Measurements from ENCODE around the gene C19orf67. TPM values are rescaled to one million over a fixed set of nuclear protein-coding genes. Genes with fewer than 3 reads are reported as not detected.

The C19orf67 gene
- total and polyA plus RNA-seq, 2 of the 13 experiments (the other 11 are each of a cell fraction or from before 2014, with no cell fraction given): 0.11 to 0.32 TPM

DNA sequence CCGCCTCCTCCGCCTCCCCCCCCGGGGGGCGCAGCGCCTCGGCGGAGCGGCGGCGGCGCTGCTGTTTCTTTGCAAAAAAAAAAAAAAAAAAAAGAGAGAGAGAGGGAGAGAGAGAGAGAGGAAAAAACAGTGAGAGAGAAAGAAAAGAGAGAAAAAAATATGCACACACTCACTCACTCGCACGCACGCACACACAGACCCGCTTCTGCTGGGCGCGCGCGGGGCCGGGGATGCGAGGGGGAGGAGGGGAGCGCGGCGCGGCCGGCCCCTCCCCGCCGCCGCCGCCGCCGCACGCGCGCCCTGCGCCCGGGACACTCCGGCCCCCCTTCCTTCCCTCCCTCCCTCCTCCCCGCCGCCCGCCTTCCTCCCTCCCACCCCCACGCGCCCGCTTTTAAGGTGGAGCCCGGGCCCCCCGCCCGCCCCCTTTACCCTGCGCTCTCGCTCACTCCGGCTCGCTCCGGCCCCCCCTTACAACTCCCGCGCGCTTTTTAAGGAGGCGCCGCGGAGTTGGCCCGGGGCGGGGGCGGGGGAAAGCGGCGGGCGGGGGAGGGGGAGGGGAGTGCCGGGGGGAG is 5.0 kb upstream of the C19orf67 start, which contains the start of gene SAMD1 (continued):
- TF ChIP-seq, protein P1, sequence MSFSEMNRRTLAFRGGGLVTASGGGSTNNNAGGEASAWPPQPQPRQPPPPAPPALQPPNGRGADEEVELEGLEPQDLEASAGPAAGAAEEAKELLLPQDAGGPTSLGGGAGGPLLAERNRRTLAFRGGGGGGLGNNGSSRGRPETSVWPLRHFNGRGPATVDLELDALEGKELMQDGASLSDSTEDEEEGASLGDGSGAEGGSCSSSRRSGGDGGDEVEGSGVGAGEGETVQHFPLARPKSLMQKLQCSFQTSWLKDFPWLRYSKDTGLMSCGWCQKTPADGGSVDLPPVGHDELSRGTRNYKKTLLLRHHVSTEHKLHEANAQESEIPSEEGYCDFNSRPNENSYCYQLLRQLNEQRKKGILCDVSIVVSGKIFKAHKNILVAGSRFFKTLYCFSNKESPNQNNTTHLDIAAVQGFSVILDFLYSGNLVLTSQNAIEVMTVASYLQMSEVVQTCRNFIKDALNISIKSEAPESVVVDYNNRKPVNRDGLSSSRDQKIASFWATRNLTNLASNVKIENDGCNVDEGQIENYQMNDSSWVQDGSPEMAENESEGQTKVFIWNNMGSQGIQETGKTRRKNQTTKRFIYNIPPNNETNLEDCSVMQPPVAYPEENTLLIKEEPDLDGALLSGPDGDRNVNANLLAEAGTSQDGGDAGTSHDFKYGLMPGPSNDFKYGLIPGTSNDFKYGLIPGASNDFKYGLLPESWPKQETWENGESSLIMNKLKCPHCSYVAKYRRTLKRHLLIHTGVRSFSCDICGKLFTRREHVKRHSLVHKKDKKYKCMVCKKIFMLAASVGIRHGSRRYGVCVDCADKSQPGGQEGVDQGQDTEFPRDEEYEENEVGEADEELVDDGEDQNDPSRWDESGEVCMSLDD (CRISPR knock-in tag; IDR thresholded peaks at IDR 0.05; ENCODE audit: borderline replicate concordance): no peak
- no peak for TF ChIP-seq YEATS2 (CRISPR knock-in tag; IDR thresholded peaks at IDR 0.05; ENCODE audit: borderline replicate concordance)
- no peak for TF ChIP-seq ZNF768 (CRISPR knock-in tag; IDR thresholded peaks at IDR 0.05)
- TF ChIP-seq ZNF781 (CRISPR knock-in tag; IDR thresholded peaks at IDR 0.05; ENCODE audit: borderline replicate concordance, not compliant biosample characterization): no peak
- no peak for TF ChIP-seq HOXD1 (CRISPR knock-in tag; IDR thresholded peaks at IDR 0.05)
- TF ChIP-seq, protein P2, sequence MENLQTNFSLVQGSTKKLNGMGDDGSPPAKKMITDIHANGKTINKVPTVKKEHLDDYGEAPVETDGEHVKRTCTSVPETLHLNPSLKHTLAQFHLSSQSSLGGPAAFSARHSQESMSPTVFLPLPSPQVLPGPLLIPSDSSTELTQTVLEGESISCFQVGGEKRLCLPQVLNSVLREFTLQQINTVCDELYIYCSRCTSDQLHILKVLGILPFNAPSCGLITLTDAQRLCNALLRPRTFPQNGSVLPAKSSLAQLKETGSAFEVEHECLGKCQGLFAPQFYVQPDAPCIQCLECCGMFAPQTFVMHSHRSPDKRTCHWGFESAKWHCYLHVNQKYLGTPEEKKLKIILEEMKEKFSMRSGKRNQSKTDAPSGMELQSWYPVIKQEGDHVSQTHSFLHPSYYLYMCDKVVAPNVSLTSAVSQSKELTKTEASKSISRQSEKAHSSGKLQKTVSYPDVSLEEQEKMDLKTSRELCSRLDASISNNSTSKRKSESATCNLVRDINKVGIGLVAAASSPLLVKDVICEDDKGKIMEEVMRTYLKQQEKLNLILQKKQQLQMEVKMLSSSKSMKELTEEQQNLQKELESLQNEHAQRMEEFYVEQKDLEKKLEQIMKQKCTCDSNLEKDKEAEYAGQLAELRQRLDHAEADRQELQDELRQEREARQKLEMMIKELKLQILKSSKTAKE (CRISPR knock-in tag; IDR thresholded peaks at IDR 0.05; ENCODE audit: borderline replicate concordance): no peak
- TF ChIP-seq, protein P3, sequence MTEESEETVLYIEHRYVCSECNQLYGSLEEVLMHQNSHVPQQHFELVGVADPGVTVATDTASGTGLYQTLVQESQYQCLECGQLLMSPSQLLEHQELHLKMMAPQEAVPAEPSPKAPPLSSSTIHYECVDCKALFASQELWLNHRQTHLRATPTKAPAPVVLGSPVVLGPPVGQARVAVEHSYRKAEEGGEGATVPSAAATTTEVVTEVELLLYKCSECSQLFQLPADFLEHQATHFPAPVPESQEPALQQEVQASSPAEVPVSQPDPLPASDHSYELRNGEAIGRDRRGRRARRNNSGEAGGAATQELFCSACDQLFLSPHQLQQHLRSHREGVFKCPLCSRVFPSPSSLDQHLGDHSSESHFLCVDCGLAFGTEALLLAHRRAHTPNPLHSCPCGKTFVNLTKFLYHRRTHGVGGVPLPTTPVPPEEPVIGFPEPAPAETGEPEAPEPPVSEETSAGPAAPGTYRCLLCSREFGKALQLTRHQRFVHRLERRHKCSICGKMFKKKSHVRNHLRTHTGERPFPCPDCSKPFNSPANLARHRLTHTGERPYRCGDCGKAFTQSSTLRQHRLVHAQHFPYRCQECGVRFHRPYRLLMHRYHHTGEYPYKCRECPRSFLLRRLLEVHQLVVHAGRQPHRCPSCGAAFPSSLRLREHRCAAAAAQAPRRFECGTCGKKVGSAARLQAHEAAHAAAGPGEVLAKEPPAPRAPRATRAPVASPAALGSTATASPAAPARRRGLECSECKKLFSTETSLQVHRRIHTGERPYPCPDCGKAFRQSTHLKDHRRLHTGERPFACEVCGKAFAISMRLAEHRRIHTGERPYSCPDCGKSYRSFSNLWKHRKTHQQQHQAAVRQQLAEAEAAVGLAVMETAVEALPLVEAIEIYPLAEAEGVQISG (CRISPR knock-in tag; IDR thresholded peaks at IDR 0.05): no peak
- no peak for TF ChIP-seq ZNF282 (IDR thresholded peaks at IDR 0.05; ENCODE audit: partially characterized antibody)
- TF ChIP-seq MAZ (IDR thresholded peaks at IDR 0.05; ENCODE audit: borderline replicate concordance, low read depth, low read length): peak; percentile 17
- TF ChIP-seq MAZ (CRISPR knock-in tag; IDR thresholded peaks at IDR 0.05; ENCODE audit: low read depth): no peak
- TF ChIP-seq ZNF557 (CRISPR knock-in tag; IDR thresholded peaks at IDR 0.05): no peak
- TF ChIP-seq ZNF772 (CRISPR knock-in tag; IDR thresholded peaks at IDR 0.05): no peak
- no peak for TF ChIP-seq NFIC (IDR thresholded peaks at IDR 0.05; ENCODE audit: low read length)
- TF ChIP-seq TEAD3 (CRISPR knock-in tag; optimal IDR thresholded peaks at IDR 0.05; ENCODE audit: borderline replicate concordance): no peak
- TF ChIP-seq ZNF547 (CRISPR knock-in tag; IDR thresholded peaks at IDR 0.05): no peak
- TF ChIP-seq BHLHE40 (IDR thresholded peaks at IDR 0.05; ENCODE audit: low read length): peak; percentile 41; the same call in 1 of the 2 replicates
- TF ChIP-seq, protein P4, sequence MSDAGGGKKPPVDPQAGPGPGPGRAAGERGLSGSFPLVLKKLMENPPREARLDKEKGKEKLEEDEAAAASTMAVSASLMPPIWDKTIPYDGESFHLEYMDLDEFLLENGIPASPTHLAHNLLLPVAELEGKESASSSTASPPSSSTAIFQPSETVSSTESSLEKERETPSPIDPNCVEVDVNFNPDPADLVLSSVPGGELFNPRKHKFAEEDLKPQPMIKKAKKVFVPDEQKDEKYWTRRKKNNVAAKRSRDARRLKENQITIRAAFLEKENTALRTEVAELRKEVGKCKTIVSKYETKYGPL (CRISPR knock-in tag; IDR thresholded peaks at IDR 0.05): no peak
